ENCODE data around the gene PCDHGB3. TPM values are rescaled to one million over a fixed set of nuclear protein-coding genes. Genes with fewer than 3 reads are reported as not detected.
A peak's percentile ranks its signal among the peaks of the same experiment; 100 is the strongest.
"Not testable (repeated sequence)": the region's sequence is repeated elsewhere in the genome, so short reads cannot be mapped to it uniquely, and the experiment has no call there.

PCDHGB3 gene
- polyA plus RNA-seq, 1 of the 3 experiments (the other 2 are of a cell fraction): 0.53 TPM

DNA sequence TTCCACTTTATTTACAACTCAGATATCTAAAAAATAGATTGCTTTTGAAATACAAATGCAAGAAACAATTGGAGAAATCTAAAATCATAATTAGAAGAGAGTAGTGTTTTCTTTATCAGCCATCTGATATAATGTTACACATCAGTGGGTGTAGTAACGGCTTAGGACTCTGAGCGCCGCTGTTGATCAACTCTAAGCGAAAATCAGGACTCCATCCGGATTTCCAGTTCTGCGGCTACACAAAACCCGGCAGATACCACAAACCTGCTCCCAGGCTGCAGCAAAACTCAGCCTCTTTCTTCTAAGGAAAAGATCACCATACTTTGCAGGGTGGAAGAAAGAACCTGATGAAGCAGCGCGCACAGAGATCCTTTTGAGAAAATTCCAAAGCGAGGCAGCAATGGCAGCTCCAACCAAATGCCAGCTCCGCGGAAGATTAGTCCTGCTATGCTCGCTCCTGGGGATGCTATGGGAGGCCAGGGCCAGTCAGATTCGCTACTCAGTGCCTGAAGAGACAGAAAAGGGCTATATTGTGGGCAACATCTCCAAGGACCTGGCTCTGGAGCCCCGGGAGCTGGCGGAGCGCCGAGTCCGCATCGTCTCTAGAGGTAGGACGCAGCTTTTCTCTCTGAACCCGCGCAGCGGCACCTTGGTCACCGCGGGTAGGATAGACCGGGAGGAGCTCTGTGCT, 32.7 kb downstream of the PCDHGB3 start, which contains the start of gene PCDHGA9:
Gene PCDHGA9, plus strand, starts transcription at position 226 of the 691 bp plus-strand sequence. Its CDS starts 175 bp downstream, at position 401.
- peak; percentile 53 for DNase-seq

DNA sequence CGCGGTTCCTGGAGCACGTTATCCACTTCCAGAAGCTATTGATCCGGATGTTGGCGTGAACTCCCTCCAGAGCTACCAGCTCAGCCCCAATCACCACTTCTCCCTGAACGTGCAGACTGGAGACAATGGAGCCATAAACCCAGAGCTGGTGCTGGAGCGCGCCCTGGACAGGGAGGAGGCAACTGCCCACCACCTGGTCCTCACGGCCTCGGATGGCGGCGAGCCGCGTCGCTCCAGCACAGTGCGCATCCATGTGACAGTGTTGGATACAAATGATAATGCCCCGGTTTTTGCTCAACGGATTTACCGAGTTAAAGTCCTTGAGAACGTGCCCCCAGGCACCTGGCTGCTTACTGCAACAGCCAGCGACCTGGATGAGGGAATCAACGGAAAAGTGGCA, 33.3 kb downstream of the PCDHGB3 start:
- Histone ChIP-seq H3K4me3 (ENCODE audit: low read depth in 2 of 2, low read length in 1 of 2) (no peak overlapping the region; a peak in 1 of 4 replicates), H4K20me1 (ENCODE audit: insufficient read depth) (no peaks in the 10 kb centered on the region), H3K27ac (ENCODE audit: low read depth in 2 of 2, low read length in 1 of 2) (no peak overlapping the region), H3K27me3 (ENCODE audit: insufficient read depth) (no peaks in the 10 kb centered on the region), H3K9me2 (no peaks in the 10 kb centered on the region), H2AFZ (ENCODE audit: low read depth) (no peak overlapping the region), H3F3A (replicated peaks; ENCODE audit: insufficient read depth) (no peaks in the 10 kb centered on the region), H3K4me2 (no peak overlapping the region), H3K9ac (no peak overlapping the region), H3K9me3 (peaks cover 7% of the 10 kb centered on the region), H3K79me2 (ENCODE audit: insufficient read depth) (no peaks in the 10 kb centered on the region), H3K36me3 (replicated peaks in 1 of 2; ENCODE audit: control insufficient read depth in 1 of 2, insufficient read depth in 2 of 2, low read length in 1 of 2) (peaks cover 0 to 9% of the 10 kb centered on the region in 2 experiments), H3K4me1 (ENCODE audit: control insufficient read depth in 1 of 2, insufficient read depth in 2 of 2, low read depth in 1 of 2, low read length in 1 of 2) (no peaks in the 10 kb centered on the region)
- POLR2A ChIA-PET: no interaction called here
- DNase-seq: no peak
- WGBS (ENCODE audit: low lambda C conversion rate): 79% methylated on average over 22 of the region's 22 CpGs
- no peak for TF ChIP-seq JUND (IDR thresholded peaks at IDR 0.05)
- CTCF ChIA-PET: no interaction called here

More for the DNA sequence above, 32.7 kb downstream of the PCDHGB3 start, which contains the start of gene PCDHGA9:
- Histone ChIP-seq H3K36me3 (replicated peaks in 1 of 2; ENCODE audit: control insufficient read depth in 1 of 2, insufficient read depth in 2 of 2, low read length in 1 of 2) (peaks cover 0 to 9% of the 10 kb centered on the region in 2 experiments), H3K27ac (ENCODE audit: low read depth in 2 of 2, low read length in 1 of 2) (no peak within 1 kb of the TSS), H2AFZ (ENCODE audit: low read depth) (no peak within 1 kb of the TSS), H3K4me1 (ENCODE audit: control insufficient read depth in 1 of 2, insufficient read depth in 2 of 2, low read depth in 1 of 2, low read length in 1 of 2) (no peaks in the 10 kb centered on the region), H3K4me2 (no peak within 1 kb of the TSS), H3K4me3 (ENCODE audit: low read depth in 2 of 2, low read length in 1 of 2) (no peak within 1 kb of the TSS; a peak in 1 of 4 replicates), H3K9me3 (peaks cover 7% of the 10 kb centered on the region), H3F3A (replicated peaks; ENCODE audit: insufficient read depth) (no peaks in the 10 kb centered on the region), H3K9me2 (no peaks in the 10 kb centered on the region), H3K79me2 (ENCODE audit: insufficient read depth) (no peaks in the 10 kb centered on the region), H4K20me1 (ENCODE audit: insufficient read depth) (no peaks in the 10 kb centered on the region), H3K9ac (no peak within 1 kb of the TSS), H3K27me3 (ENCODE audit: insufficient read depth) (no peaks in the 10 kb centered on the region)
- WGBS (ENCODE audit: low lambda C conversion rate): 77% methylated on average over 26 of the region's 27 CpGs
- TF ChIP-seq, protein P1, sequence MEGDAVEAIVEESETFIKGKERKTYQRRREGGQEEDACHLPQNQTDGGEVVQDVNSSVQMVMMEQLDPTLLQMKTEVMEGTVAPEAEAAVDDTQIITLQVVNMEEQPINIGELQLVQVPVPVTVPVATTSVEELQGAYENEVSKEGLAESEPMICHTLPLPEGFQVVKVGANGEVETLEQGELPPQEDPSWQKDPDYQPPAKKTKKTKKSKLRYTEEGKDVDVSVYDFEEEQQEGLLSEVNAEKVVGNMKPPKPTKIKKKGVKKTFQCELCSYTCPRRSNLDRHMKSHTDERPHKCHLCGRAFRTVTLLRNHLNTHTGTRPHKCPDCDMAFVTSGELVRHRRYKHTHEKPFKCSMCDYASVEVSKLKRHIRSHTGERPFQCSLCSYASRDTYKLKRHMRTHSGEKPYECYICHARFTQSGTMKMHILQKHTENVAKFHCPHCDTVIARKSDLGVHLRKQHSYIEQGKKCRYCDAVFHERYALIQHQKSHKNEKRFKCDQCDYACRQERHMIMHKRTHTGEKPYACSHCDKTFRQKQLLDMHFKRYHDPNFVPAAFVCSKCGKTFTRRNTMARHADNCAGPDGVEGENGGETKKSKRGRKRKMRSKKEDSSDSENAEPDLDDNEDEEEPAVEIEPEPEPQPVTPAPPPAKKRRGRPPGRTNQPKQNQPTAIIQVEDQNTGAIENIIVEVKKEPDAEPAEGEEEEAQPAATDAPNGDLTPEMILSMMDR (IDR thresholded peaks at IDR 0.05): peak; percentile 39; the same call in 1 of the 2 replicates
- TF ChIP-seq RAD21 (IDR thresholded peaks at IDR 0.05; ENCODE audit: low read length) (peak; percentile 39), TAF1 (IDR thresholded peaks at IDR 0.05; ENCODE audit: borderline replicate concordance, low read depth, low read length) (no peak)
- CTCF ChIA-PET: no interaction called here
- POLR2A ChIA-PET: no interaction called here

DNA sequence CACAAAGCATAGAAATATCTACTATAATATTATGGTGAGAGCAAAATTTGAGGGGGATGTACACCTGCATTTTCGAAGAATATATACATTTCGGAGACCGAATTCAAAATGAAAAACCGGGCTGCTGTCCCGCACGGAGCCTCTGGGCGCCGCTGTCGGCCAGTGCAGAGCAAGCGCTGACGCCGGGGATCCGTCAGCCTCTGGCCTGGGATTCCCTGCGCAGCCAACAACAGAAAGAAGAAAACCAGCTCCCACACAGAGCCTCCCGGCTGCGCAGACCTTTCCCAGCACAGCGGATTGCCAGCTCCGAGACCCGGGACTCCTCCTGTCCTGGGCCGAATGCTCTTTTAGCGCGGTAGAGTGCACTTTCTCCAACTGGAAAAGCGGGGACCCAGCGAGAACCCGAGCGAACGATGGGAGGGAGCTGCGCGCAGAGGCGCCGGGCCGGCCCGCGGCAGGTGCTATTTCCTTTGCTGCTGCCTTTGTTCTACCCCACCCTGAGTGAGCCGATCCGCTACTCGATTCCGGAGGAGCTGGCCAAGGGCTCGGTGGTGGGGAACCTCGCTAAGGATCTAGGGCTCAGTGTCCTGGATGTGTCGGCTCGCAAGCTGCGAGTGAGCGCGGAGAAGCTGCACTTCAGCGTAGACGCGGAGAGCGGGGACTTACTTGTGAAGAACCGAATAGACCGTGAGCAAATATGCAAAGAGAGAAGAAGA, 37.9 kb downstream of the PCDHGB3 start, which contains the start of gene PCDHGB6:
Gene PCDHGB6, plus strand, starts transcription at position 232 of the 716 bp plus-strand sequence. Its CDS starts 182 bp downstream, at position 414.
- H3K27ac ChIP-seq (ENCODE audit: low read depth in 2 of 2, low read length in 1 of 2); H3K9me2 ChIP-seq; H3K4me1 ChIP-seq (ENCODE audit: control insufficient read depth in 1 of 2, insufficient read depth in 2 of 2, low read depth in 1 of 2, low read length in 1 of 2); POLR2A ChIA-PET; H3K27me3 ChIP-seq (ENCODE audit: insufficient read depth); H3K4me2 ChIP-seq; H3K9ac ChIP-seq; H3K9me3 ChIP-seq; H3K79me2 ChIP-seq (ENCODE audit: insufficient read depth); H3F3A ChIP-seq (replicated peaks; ENCODE audit: insufficient read depth); H4K20me1 ChIP-seq (ENCODE audit: insufficient read depth); DNase-seq; H3K4me3 ChIP-seq (ENCODE audit: low read depth in 2 of 2, low read length in 1 of 2); H3K36me3 ChIP-seq (replicated peaks in 1 of 2; ENCODE audit: control insufficient read depth in 1 of 2, insufficient read depth in 2 of 2, low read length in 1 of 2); H2AFZ ChIP-seq (ENCODE audit: low read depth): not testable (repeated sequence)
- WGBS (ENCODE audit: low lambda C conversion rate): 75% methylated on average over 38 of the region's 51 CpGs
- CTCF ChIA-PET: interaction anchor here (2.2 kb wide), 1 partner anchor 150 kb away, joined by 8 read pairs; no protein-coding TSS in a partner anchor

Measured in SK-N-SH (cell line).